Activated T-cell treated with anti-CD3 and anti-CD28 coated beads, Interleukin-2, amount 50 U/mL, for 72 hours (primary cell): ENCODE results near the gene SHISA5. TPM values are rescaled to one million over a fixed set of nuclear protein-coding genes. Genes with fewer than 3 reads are reported as not detected.
"Not testable (repeated sequence)": the region's sequence is repeated elsewhere in the genome, so short reads cannot be mapped to it uniquely, and the experiment has no call there.

Experiments
- ATAC-seq, 2 donors: fragments of 150-1000 bp; cut with Tn5 transposase; replicated peaks in 1 of 2; 2 replicates each; pipeline ENCODE4 v1.10.0; 2021; ENCODE audit warnings: moderate library complexity in 2 of 2, mild to moderate bottlenecking in 1 of 2
- DNase-seq, 2 donors: peaks; one replicate each; pipeline ENCODE4 v3.0.0; 2021 to 2022; ENCODE audit warnings: mixed read lengths in 1 of 2
- H3K27ac Mint-ChIP-seq: one replicate; pipeline ENCODE4 v1.8.0; 2022; ENCODE audit warnings: mild to moderate bottlenecking, moderate library complexity, mixed read lengths
- H3K27me3 Mint-ChIP-seq: one replicate; pipeline ENCODE4 v1.8.0; 2022; ENCODE audit warnings: low read depth, mixed read lengths
- H3K36me3 Mint-ChIP-seq, 2 donors: one replicate each; pipeline ENCODE4 v1.8.0; 2022; ENCODE audit warnings: mixed read lengths in 2 of 2, mild to moderate bottlenecking in 1 of 2; ENCODE audit not compliant: insufficient read depth in 2 of 2
- H3K4me1 Mint-ChIP-seq: one replicate; pipeline ENCODE4 v1.8.0; 2022; ENCODE audit warnings: low read depth, mixed read lengths
- H3K4me3 Mint-ChIP-seq, 2 donors: one replicate each; pipeline ENCODE4 v1.8.0; 2022; ENCODE audit warnings: mild to moderate bottlenecking in 2 of 2, mixed read lengths in 2 of 2, moderate library complexity in 2 of 2
- H3K9me3 Mint-ChIP-seq, 2 donors: one replicate each; pipeline ENCODE4 v1.8.0; 2022; ENCODE audit warnings: mixed read lengths in 2 of 2
- total RNA-seq, 2 donors: library from RNA; stranded (reverse); gene quantifications; one replicate each; pipeline ENCODE4 v1.2.3, GENCODE V29; 2022

The SHISA5 gene
- total RNA-seq, 2 donors from 2014 or later, result 69.3 to 101 TPM

- ATAC-seq, result no peak
- Mint-ChIP-seq H3K36me3 (peaks cover 4 to 14% of the 10 kb centered on the region in 2 donors), H3K27ac (peak overlapping the region; percentile 56), H3K4me1 (peaks cover 75% of the 10 kb centered on the region), H3K9me3 (no peaks in the 10 kb centered on the region), H3K4me3 (peak overlapping the region; percentile 49 to 96), H3K27me3 (no peaks in the 10 kb centered on the region)
- no peak for DNase-seq
Observed at GRCh38 chr3:48469046-48469915, 34.7 kb downstream of the SHISA5 start.

GRCh38 chr3:48468329-48468731 is 35.6 kb downstream of the SHISA5 start:
- H3K27me3 Mint-ChIP-seq, result no peaks in the 10 kb centered on the region
- peak overlapping the region; percentile 94 to 96 for H3K4me3 Mint-ChIP-seq
- ATAC-seq (no peak), DNase-seq (no peak)
- peak overlapping the region; percentile 91 for H3K27ac Mint-ChIP-seq
- peaks cover 4 to 14% of the 10 kb centered on the region in 2 donors for H3K36me3 Mint-ChIP-seq
- peaks cover 70% of the 10 kb centered on the region for H3K4me1 Mint-ChIP-seq
- no peaks in the 10 kb centered on the region for H3K9me3 Mint-ChIP-seq

- Mint-ChIP-seq H3K9me3 (no peaks in the 10 kb centered on the region), H3K27ac (peak overlapping the region; percentile 91), H3K27me3 (no peaks in the 10 kb centered on the region), H3K36me3 (peaks cover 4 to 14% of the 10 kb centered on the region in 2 donors), H3K4me1 (peaks cover 63% of the 10 kb centered on the region), H3K4me3 (peak overlapping the region; percentile 94 to 96)
- DNase-seq, result no peak
- no peak for ATAC-seq
Observed at GRCh38 chr3:48467473-48468267, 36.3 kb downstream of the SHISA5 start.

GRCh38 chr3:48467110-48467454 is 36.9 kb downstream of the SHISA5 start:
- Mint-ChIP-seq H3K4me1 (peaks cover 62% of the 10 kb centered on the region), H3K9me3 (no peaks in the 10 kb centered on the region), H3K27ac (peak overlapping the region; percentile 91), H3K36me3 (peaks cover 4 to 14% of the 10 kb centered on the region in 2 donors), H3K27me3 (no peaks in the 10 kb centered on the region), H3K4me3 (peak overlapping the region; percentile 94 to 96)
- DNase-seq (no peak), ATAC-seq (peak in 1 of 2 donors; percentile 3)

GRCh38 chr3:48466386-48467109 is 37.4 kb downstream of the SHISA5 start:
- peak overlapping the region; percentile 94 to 96 for H3K4me3 Mint-ChIP-seq
- DNase-seq, result peak; percentile 30 to 42
- H3K36me3 Mint-ChIP-seq, result peaks cover 4 to 14% of the 10 kb centered on the region in 2 donors
- ATAC-seq, result peak; percentile 38 to 54
- no peaks in the 10 kb centered on the region for H3K27me3 Mint-ChIP-seq
- peak overlapping the region; percentile 91 for H3K27ac Mint-ChIP-seq
- H3K9me3 Mint-ChIP-seq, result no peaks in the 10 kb centered on the region
- H3K4me1 Mint-ChIP-seq, result peaks cover 61% of the 10 kb centered on the region

- Mint-ChIP-seq H3K4me3 (peak overlapping the region; percentile 94 to 96), H3K36me3 (peaks cover 4 to 14% of the 10 kb centered on the region in 2 donors), H3K9me3 (no peaks in the 10 kb centered on the region), H3K27me3 (no peaks in the 10 kb centered on the region), H3K27ac (peak overlapping the region; percentile 91), H3K4me1 (peaks cover 53% of the 10 kb centered on the region)
- peak; percentile 87 to 88 for DNase-seq
- peak; percentile 94 for ATAC-seq
Observed at GRCh38 chr3:48465531-48466378, 38.2 kb downstream of the SHISA5 start.

GRCh38 chr3:48465237-48465530 is 38.8 kb downstream of the SHISA5 start:
- Mint-ChIP-seq H3K36me3 (peaks cover 4 to 13% of the 10 kb centered on the region in 2 donors), H3K4me1 (peaks cover 47% of the 10 kb centered on the region), H3K9me3 (no peaks in the 10 kb centered on the region), H3K4me3 (peak overlapping the region; percentile 94 to 96), H3K27ac (peak overlapping the region; percentile 91), H3K27me3 (no peaks in the 10 kb centered on the region)
- ATAC-seq (no peak), DNase-seq (no peak)

GRCh38 chr3:48464713-48465221 is 39.2 kb downstream of the SHISA5 start:
- Mint-ChIP-seq H3K9me3 (no peaks in the 10 kb centered on the region), H3K4me3 (no peak overlapping the region), H3K36me3 (peaks cover 4 to 13% of the 10 kb centered on the region in 2 donors), H3K4me1 (peaks cover 43% of the 10 kb centered on the region), H3K27ac (peak overlapping the region; percentile 91), H3K27me3 (no peaks in the 10 kb centered on the region)
- ATAC-seq, result no peak
- no peak for DNase-seq

GRCh38 chr3:48463703-48464102 is 40.3 kb downstream of the SHISA5 start:
- DNase-seq (no peak), ATAC-seq (no peak)
- Mint-ChIP-seq H3K27ac (no peak overlapping the region), H3K4me1 (peaks cover 32% of the 10 kb centered on the region), H3K27me3 (no peaks in the 10 kb centered on the region), H3K36me3 (peaks cover 4 to 13% of the 10 kb centered on the region in 2 donors), H3K4me3 (no peak overlapping the region), H3K9me3 (no peaks in the 10 kb centered on the region)

- H3K9me3 Mint-ChIP-seq, DNase-seq, H3K27ac Mint-ChIP-seq, H3K36me3 Mint-ChIP-seq, H3K4me3 Mint-ChIP-seq, H3K27me3 Mint-ChIP-seq, ATAC-seq: not testable (repeated sequence)
- H3K4me1 Mint-ChIP-seq, result peaks cover 13% of the 10 kb centered on the region
Observed at GRCh38 chr3:48461767-48462166, 42.2 kb downstream of the SHISA5 start.

GRCh38 chr3:48460517-48460902 is 43.5 kb downstream of the SHISA5 start:
- Mint-ChIP-seq H3K36me3 (peaks cover 0 to 3% of the 10 kb centered on the region in 2 donors), H3K27me3 (no peaks in the 10 kb centered on the region), H3K27ac (no peak overlapping the region), H3K9me3 (no peaks in the 10 kb centered on the region), H3K4me1 (peaks cover 4% of the 10 kb centered on the region), H3K4me3 (no peak overlapping the region)
- no peak for ATAC-seq
- DNase-seq, result no peak
